HepG2 (cell line): ENCODE data around the gene ZMYND12. TPM values are rescaled to one million over a fixed set of nuclear protein-coding genes. Genes with fewer than 3 reads are reported as not detected.

Source experiments
- ARID2 ChIP-seq: sonication (generic); formaldehyde crosslinking; IDR thresholded peaks from 2 replicates; pipeline ENCODE4 v1.8.1; 2022; ENCODE audit warnings: mild to moderate bottlenecking, missing genetic modification reagents, borderline replicate concordance
- ATM ChIP-seq: fragments of 450-650 bp; IDR thresholded peaks from 2 replicates; pipeline ENCODE4 v1.7.1; 2017; ENCODE audit warnings: mild to moderate bottlenecking, borderline replicate concordance
- BRD4 ChIP-seq: sonication (generic); formaldehyde crosslinking; IDR thresholded peaks from 2 replicates; pipeline ENCODE4 v1.4.0; 2020; ENCODE audit warnings: missing genetic modification reagents
- CAMTA2 ChIP-seq: sonication (generic); formaldehyde crosslinking; IDR thresholded peaks from 2 replicates; pipeline ENCODE4 v1.4.0; 2020; ENCODE audit warnings: mild to moderate bottlenecking, missing genetic modification reagents, borderline replicate concordance
- CHCHD3 ChIP-seq: sonication (generic); formaldehyde crosslinking; IDR thresholded peaks from 2 replicates; pipeline ENCODE4 v1.8.0; 2022; ENCODE audit warnings: mild to moderate bottlenecking, missing genetic modification reagents, moderate library complexity
- DNMT3B ChIP-seq: conservative IDR thresholded peaks from 2 replicates; pipeline ENCODE4 v1.6.1; 2016; ENCODE audit warnings: missing biosample characterization, control low read depth
- JARID2 ChIP-seq: sonication (generic); formaldehyde crosslinking; IDR thresholded peaks from 2 replicates; pipeline ENCODE4 v1.8.1; 2023; ENCODE audit warnings: missing genetic modification reagents, inconsistent platforms; ENCODE audit not compliant: insufficient replicate concordance
- KDM2A ChIP-seq: sonication (generic); formaldehyde crosslinking; IDR thresholded peaks from 2 replicates; pipeline ENCODE4 v1.4.0; 2020; ENCODE audit warnings: low read depth, missing genetic modification reagents, borderline replicate concordance
- KLF13 ChIP-seq: sonication (generic); formaldehyde crosslinking; IDR thresholded peaks from 2 replicates; pipeline ENCODE4 v1.4.0; 2020; ENCODE audit warnings: mild to moderate bottlenecking, missing genetic modification reagents
- MEIS2 ChIP-seq: sonication (generic); formaldehyde crosslinking; IDR thresholded peaks from 2 replicates; pipeline ENCODE4 v1.9.0; 2021; ENCODE audit warnings: mild to moderate bottlenecking, missing genetic modification reagents
- NCOA2 ChIP-seq: sonication (generic); formaldehyde crosslinking; IDR thresholded peaks from 2 replicates; pipeline ENCODE4 v1.8.0; 2022; ENCODE audit warnings: inconsistent platforms
- PAXIP1 ChIP-seq: sonication (generic); formaldehyde crosslinking; conservative IDR thresholded peaks from 2 replicates; pipeline ENCODE4 v1.4.0; 2020; ENCODE audit warnings: mild to moderate bottlenecking, missing genetic modification reagents, moderate library complexity
- RAD51 ChIP-seq: fragments of 450-650 bp; IDR thresholded peaks from 2 replicates; pipeline ENCODE4 v1.6.1; 2016; ENCODE audit warnings: borderline replicate concordance
- THRA ChIP-seq: sonication (generic); formaldehyde crosslinking; IDR thresholded peaks from 2 replicates; pipeline ENCODE4 v1.4.0; 2020; ENCODE audit warnings: missing genetic modification reagents, borderline replicate concordance
- TOE1 ChIP-seq: sonication (generic); formaldehyde crosslinking; IDR thresholded peaks from 2 replicates; pipeline ENCODE4 v1.4.0; 2020; ENCODE audit warnings: mild to moderate bottlenecking, missing genetic modification reagents
- TOPORS ChIP-seq: sonication (generic); formaldehyde crosslinking; IDR thresholded peaks from 2 replicates; pipeline ENCODE4 v1.8.0; 2023; ENCODE audit warnings: mild to moderate bottlenecking, missing genetic modification reagents
- ZNF44 ChIP-seq: sonication (generic); formaldehyde crosslinking; IDR thresholded peaks from 2 replicates; pipeline ENCODE4 v1.5.1; 2020; ENCODE audit warnings: mild to moderate bottlenecking, missing genetic modification reagents
- ZNF672 ChIP-seq: sonication (generic); formaldehyde crosslinking; IDR thresholded peaks from 2 replicates; pipeline ENCODE4 v1.8.1; 2022; ENCODE audit warnings: missing genetic modification reagents
- ZNF841 ChIP-seq: sonication (generic); formaldehyde crosslinking; IDR thresholded peaks from 2 replicates; pipeline ENCODE4 v1.8.1; 2023; ENCODE audit warnings: missing genetic modification reagents, borderline replicate concordance
- ZSCAN25 ChIP-seq: sonication (generic); formaldehyde crosslinking; IDR thresholded peaks from 2 replicates; pipeline ENCODE4 v1.8.0; 2022; ENCODE audit warnings: mild to moderate bottlenecking, missing genetic modification reagents
- ZSCAN30 ChIP-seq: sonication (generic); formaldehyde crosslinking; IDR thresholded peaks from 2 replicates; pipeline ENCODE4 v1.5.0; 2020; ENCODE audit warnings: mild to moderate bottlenecking, missing genetic modification reagents
- polyA plus RNA-seq, 8 experiments: library from polyadenylated mRNA; depleted of rRNA in 3 of 8; stranded (reverse) in 7 of 8; unstranded in 1 of 8; fragments of >200 nt; fragmentation: Illumina TruSeq in 4 of 8; extraction: Trizol in 4 of 8; gene quantifications; 2 replicates each; pipeline versions ENCODE4 v1.2.1 to v1.2.3, GENCODE V29; 2011 to 2016; ENCODE audit warnings: low read depth in 4 of 8, missing spikeins in 1 of 8, mixed read lengths in 1 of 8; ENCODE audit not compliant: insufficient read depth in 1 of 8
- total RNA-seq, 5 experiments: library from RNA; depleted of rRNA; stranded (reverse); fragments of >200 nt; fragmentation: Illumina TruSeq; extraction: Trizol; gene quantifications; 2 replicates each; pipeline ENCODE4 v1.2.3, GENCODE V29; 2016; ENCODE audit warnings: low read depth in 1 of 5
- TF ChIP-seq, protein P1 (sequence below): sonication (generic); formaldehyde crosslinking; IDR thresholded peaks from 2 replicates; pipeline ENCODE4 v1.4.0; 2020; ENCODE audit warnings: missing genetic modification reagents, low read depth, mild to moderate bottlenecking, borderline replicate concordance
- TF ChIP-seq, protein P2 (sequence below): sonication (generic); formaldehyde crosslinking; IDR thresholded peaks from 2 replicates; pipeline ENCODE4 v1.9.0; 2021; ENCODE audit warnings: missing genetic modification reagents, mild to moderate bottlenecking, borderline replicate concordance

ZMYND12 gene
- total and polyA plus RNA-seq, 2 of the 13 experiments (the other 11 are each of a cell fraction or from before 2014, with no cell fraction given) = 0.13 to 0.71 TPM

GRCh38 chr1:42456010-42456753, at the start of gene ZMYND12, which contains the start of gene PPCS (continued):
- TF ChIP-seq RAD51 = peak; percentile 89
- TF ChIP-seq KLF13 (CRISPR knock-in tag) = peak; percentile 40; the same call in 1 of the 2 replicates
- peak; percentile 34; the same call in 1 of the 2 replicates for TF ChIP-seq BRD4
- no peak; the same call in 1 of the 2 replicates for TF ChIP-seq ZNF44 (CRISPR knock-in tag)
- no peak for TF ChIP-seq TOE1 (CRISPR knock-in tag)
- TF ChIP-seq CAMTA2 (CRISPR knock-in tag) = no peak
- no peak for TF ChIP-seq DNMT3B (CRISPR knock-in tag)
- TF ChIP-seq NCOA2 (CRISPR knock-in tag) = no peak
- no peak for TF ChIP-seq ZSCAN30 (CRISPR knock-in tag)
- TF ChIP-seq ZNF672 (CRISPR knock-in tag) = no peak
- peak; percentile 72; the same call in 1 of the 2 replicates for TF ChIP-seq KDM2A (CRISPR knock-in tag)
- TF ChIP-seq ATM = no peak
- TF ChIP-seq, protein P1, sequence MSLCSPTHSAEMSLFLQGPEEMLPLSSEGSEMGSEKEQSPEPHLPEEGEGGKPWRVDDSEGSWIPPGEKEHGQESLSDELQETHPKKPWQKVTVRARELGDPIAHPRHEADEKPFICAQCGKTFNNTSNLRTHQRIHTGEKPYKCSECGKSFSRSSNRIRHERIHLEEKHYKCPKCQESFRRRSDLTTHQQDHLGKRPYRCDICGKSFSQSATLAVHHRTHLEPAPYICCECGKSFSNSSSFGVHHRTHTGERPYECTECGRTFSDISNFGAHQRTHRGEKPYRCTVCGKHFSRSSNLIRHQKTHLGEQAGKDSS = peak; percentile 78
- TF ChIP-seq, protein P2, sequence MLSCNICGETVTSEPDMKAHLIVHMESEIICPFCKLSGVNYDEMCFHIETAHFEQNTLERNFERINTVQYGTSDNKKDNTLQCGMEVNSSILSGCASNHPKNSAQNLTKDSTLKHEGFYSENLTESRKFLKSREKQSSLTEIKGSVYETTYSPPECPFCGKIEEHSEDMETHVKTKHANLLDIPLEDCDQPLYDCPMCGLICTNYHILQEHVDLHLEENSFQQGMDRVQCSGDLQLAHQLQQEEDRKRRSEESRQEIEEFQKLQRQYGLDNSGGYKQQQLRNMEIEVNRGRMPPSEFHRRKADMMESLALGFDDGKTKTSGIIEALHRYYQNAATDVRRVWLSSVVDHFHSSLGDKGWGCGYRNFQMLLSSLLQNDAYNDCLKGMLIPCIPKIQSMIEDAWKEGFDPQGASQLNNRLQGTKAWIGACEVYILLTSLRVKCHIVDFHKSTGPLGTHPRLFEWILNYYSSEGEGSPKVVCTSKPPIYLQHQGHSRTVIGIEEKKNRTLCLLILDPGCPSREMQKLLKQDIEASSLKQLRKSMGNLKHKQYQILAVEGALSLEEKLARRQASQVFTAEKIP (CRISPR knock-in tag) = no peak
- no peak for TF ChIP-seq THRA
- no peak for TF ChIP-seq TOPORS (CRISPR knock-in tag)
- no peak for TF ChIP-seq PAXIP1 (CRISPR knock-in tag)
- TF ChIP-seq ARID2 (CRISPR knock-in tag) = no peak
- TF ChIP-seq MEIS2 (CRISPR knock-in tag) = peak; percentile 28; the same call in 1 of the 2 replicates
- no peak for TF ChIP-seq JARID2 (CRISPR knock-in tag)
- no peak; the same call in 1 of the 2 replicates for TF ChIP-seq CHCHD3 (CRISPR knock-in tag)
- no peak for TF ChIP-seq ZNF841 (CRISPR knock-in tag)
- no peak; the same call in 1 of the 2 replicates for TF ChIP-seq ZSCAN25 (CRISPR knock-in tag)
